ENCODE results near the gene MRPS11. TPM values are rescaled to one million over a fixed set of nuclear protein-coding genes. Genes with fewer than 3 reads are reported as not detected.
"Not testable (repeated sequence)": the region's sequence is repeated elsewhere in the genome, so short reads cannot be mapped to it uniquely, and the experiment has no call there.

The MRPS11 gene
- total RNA-seq, 1 donor from 2014 or later = 31.1 TPM

- TF ChIP-seq CTCF (IDR thresholded peaks at IDR 0.05; ENCODE audit: insufficient read depth, low read length, severe bottlenecking) = no peak
- FAIRE-seq (peak; percentile 32), DNase-seq (ENCODE audit: low read depth) (no peak)
- no peaks in the 10 kb centered on the region for H3K27me3 ChIP-seq (ENCODE audit: control insufficient read depth, insufficient read depth, low read length)
- no peaks in the 10 kb centered on the region for H3K36me3 ChIP-seq (ENCODE audit: control insufficient read depth, insufficient read depth, low read length)
- no peak overlapping the region for H3K4me3 ChIP-seq (ENCODE audit: low read depth, low read length)
Observed at GRCh38 chr15:88428805-88429605, 38.5 kb upstream of the MRPS11 start.

GRCh38 chr15:88430051-88430450, 37.5 kb upstream of the MRPS11 start:
- FAIRE-seq (no peak), DNase-seq (ENCODE audit: low read depth) (no peak)
- no peaks in the 10 kb centered on the region for H3K27me3 ChIP-seq (ENCODE audit: control insufficient read depth, insufficient read depth, low read length)
- no peak overlapping the region for H3K4me3 ChIP-seq (ENCODE audit: low read depth, low read length)
- TF ChIP-seq CTCF (IDR thresholded peaks at IDR 0.05; ENCODE audit: insufficient read depth, low read length, severe bottlenecking) = no peak
- no peaks in the 10 kb centered on the region for H3K36me3 ChIP-seq (ENCODE audit: control insufficient read depth, insufficient read depth, low read length)

- Histone ChIP-seq H3K27me3 (ENCODE audit: control insufficient read depth, insufficient read depth, low read length) (no peaks in the 10 kb centered on the region), H3K4me3 (ENCODE audit: low read depth, low read length) (no peak overlapping the region), H3K36me3 (ENCODE audit: control insufficient read depth, insufficient read depth, low read length) (no peaks in the 10 kb centered on the region)
- FAIRE-seq (no peak), DNase-seq (ENCODE audit: low read depth) (no peak)
- no peak for TF ChIP-seq CTCF (IDR thresholded peaks at IDR 0.05; ENCODE audit: insufficient read depth, low read length, severe bottlenecking)
Observed at GRCh38 chr15:88431441-88431840, 36.1 kb upstream of the MRPS11 start.

GRCh38 chr15:88433046-88433685, 34.3 kb upstream of the MRPS11 start:
- TF ChIP-seq CTCF (IDR thresholded peaks at IDR 0.05; ENCODE audit: insufficient read depth, low read length, severe bottlenecking) = no peak
- H3K36me3 ChIP-seq (ENCODE audit: control insufficient read depth, insufficient read depth, low read length) = no peaks in the 10 kb centered on the region
- H3K27me3 ChIP-seq (ENCODE audit: control insufficient read depth, insufficient read depth, low read length) = no peaks in the 10 kb centered on the region
- H3K4me3 ChIP-seq (ENCODE audit: low read depth, low read length) = no peak overlapping the region
- DNase-seq (ENCODE audit: low read depth) = no peak
- no peak for FAIRE-seq

GRCh38 chr15:88434106-88434505, 33.4 kb upstream of the MRPS11 start:
- not testable (repeated sequence) for H3K4me3 ChIP-seq (ENCODE audit: low read depth, low read length); FAIRE-seq; H3K27me3 ChIP-seq (ENCODE audit: control insufficient read depth, insufficient read depth, low read length); H3K36me3 ChIP-seq (ENCODE audit: control insufficient read depth, insufficient read depth, low read length); DNase-seq (ENCODE audit: low read depth)

DNA sequence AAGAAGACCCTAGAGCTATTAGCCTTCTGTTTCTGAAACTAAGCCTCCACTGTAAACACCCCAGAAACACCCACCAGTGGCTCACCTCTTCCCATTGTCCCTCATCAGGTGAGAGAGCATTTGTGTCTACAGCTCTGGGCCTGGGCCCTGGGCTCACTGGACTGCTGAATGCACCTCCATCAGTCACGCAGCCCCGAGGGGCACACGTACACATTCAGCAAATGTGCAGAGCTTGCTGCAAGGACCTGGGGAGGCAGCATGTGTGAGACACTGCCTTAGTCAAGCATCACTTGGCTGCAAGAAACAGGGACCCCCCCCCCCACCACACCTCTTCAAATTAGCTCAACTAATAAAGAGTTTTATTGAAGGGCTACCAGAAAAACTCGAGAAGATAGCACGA, 29.3 kb upstream of the MRPS11 start:
- H3K27me3 ChIP-seq (ENCODE audit: control insufficient read depth, insufficient read depth, low read length) = no peaks in the 10 kb centered on the region
- H3K36me3 ChIP-seq (ENCODE audit: control insufficient read depth, insufficient read depth, low read length) = no peaks in the 10 kb centered on the region
- no peak overlapping the region for H3K4me3 ChIP-seq (ENCODE audit: low read depth, low read length)
- TF ChIP-seq CTCF (IDR thresholded peaks at IDR 0.05; ENCODE audit: insufficient read depth, low read length, severe bottlenecking) = no peak
- FAIRE-seq = no peak
- DNase-seq (ENCODE audit: low read depth) = no peak
